Measurements from ENCODE around the gene CD68.

The CD68 gene

GRCh38 chr17:7556627-7557026 lies 22.8 kb upstream of the CD68 start:
- no peak for ATAC-seq (ENCODE audit: insufficient read depth, low read depth)
- Histone ChIP-seq H4K20me1 (ENCODE audit: insufficient read depth, low read length) (no peaks in the 10 kb centered on the region), H3K4me1 (ENCODE audit: insufficient read depth, low read length) (peaks cover 44% of the 10 kb centered on the region), H2AFZ (ENCODE audit: low read depth, low read length) (no peak overlapping the region), H3K36me3 (ENCODE audit: insufficient read depth, low read length) (no peaks in the 10 kb centered on the region), H3K9ac (ENCODE audit: low read depth, low read length) (no peak overlapping the region), H3K9me3 (ENCODE audit: insufficient read depth, low read length, severe bottlenecking) (no peaks in the 10 kb centered on the region), H3K27me3 (ENCODE audit: insufficient read depth, low read length, poor library complexity) (no peaks in the 10 kb centered on the region), H3K4me2 (ENCODE audit: insufficient read depth, low read length) (no peak overlapping the region), H3K27ac (ENCODE audit: low read length) (no peak overlapping the region), H3K79me2 (ENCODE audit: insufficient read depth, low read length) (peaks cover 11% of the 10 kb centered on the region; the same call in 1 of the 2 replicates), H3K4me3 (ENCODE audit: low read depth in 1 of 2, low read length in 2 of 2) (no peak overlapping the region)
- DNase-seq = no peak
- TF ChIP-seq EZH2 (IDR thresholded peaks at IDR 0.05; ENCODE audit: borderline replicate concordance, low read depth, low read length, severe bottlenecking) = no peak
- no peak for TF ChIP-seq CTCF (IDR thresholded peaks at IDR 0.05; ENCODE audit: borderline replicate concordance, extremely low read depth, low read length, poor library complexity, severe bottlenecking)

GRCh38 chr17:7557147-7557764 lies 22.2 kb upstream of the CD68 start:
- Histone ChIP-seq H3K9me3 (ENCODE audit: insufficient read depth, low read length, severe bottlenecking) (no peaks in the 10 kb centered on the region), H3K4me2 (ENCODE audit: insufficient read depth, low read length) (no peak overlapping the region), H3K4me3 (ENCODE audit: low read depth in 1 of 2, low read length in 2 of 2) (no peak overlapping the region), H4K20me1 (ENCODE audit: insufficient read depth, low read length) (no peaks in the 10 kb centered on the region), H3K27me3 (ENCODE audit: insufficient read depth, low read length, poor library complexity) (no peaks in the 10 kb centered on the region), H3K36me3 (ENCODE audit: insufficient read depth, low read length) (no peaks in the 10 kb centered on the region), H3K4me1 (ENCODE audit: insufficient read depth, low read length) (peaks cover 38% of the 10 kb centered on the region), H2AFZ (ENCODE audit: low read depth, low read length) (no peak overlapping the region), H3K79me2 (ENCODE audit: insufficient read depth, low read length) (peaks cover 16% of the 10 kb centered on the region), H3K9ac (ENCODE audit: low read depth, low read length) (no peak overlapping the region), H3K27ac (ENCODE audit: low read length) (no peak overlapping the region)
- ATAC-seq (ENCODE audit: insufficient read depth, low read depth) (no peak), DNase-seq (no peak)
- TF ChIP-seq CTCF (IDR thresholded peaks at IDR 0.05; ENCODE audit: borderline replicate concordance, extremely low read depth, low read length, poor library complexity, severe bottlenecking) (no peak), EZH2 (IDR thresholded peaks at IDR 0.05; ENCODE audit: borderline replicate concordance, low read depth, low read length, severe bottlenecking) (no peak)

GRCh38 chr17:7557775-7558543 lies 21.5 kb upstream of the CD68 start:
- Histone ChIP-seq H3K27ac (ENCODE audit: low read length) (no peak overlapping the region), H3K79me2 (ENCODE audit: insufficient read depth, low read length) (peaks cover 23% of the 10 kb centered on the region), H4K20me1 (ENCODE audit: insufficient read depth, low read length) (peaks cover 1% of the 10 kb centered on the region; the same call in 1 of the 2 replicates), H3K4me1 (ENCODE audit: insufficient read depth, low read length) (peaks cover 37% of the 10 kb centered on the region), H3K9me3 (ENCODE audit: insufficient read depth, low read length, severe bottlenecking) (no peaks in the 10 kb centered on the region), H2AFZ (ENCODE audit: low read depth, low read length) (no peak overlapping the region), H3K36me3 (ENCODE audit: insufficient read depth, low read length) (peaks cover 4% of the 10 kb centered on the region), H3K4me2 (ENCODE audit: insufficient read depth, low read length) (no peak overlapping the region), H3K4me3 (ENCODE audit: low read depth in 1 of 2, low read length in 2 of 2) (no peak overlapping the region), H3K27me3 (ENCODE audit: insufficient read depth, low read length, poor library complexity) (no peaks in the 10 kb centered on the region), H3K9ac (ENCODE audit: low read depth, low read length) (no peak overlapping the region)
- ATAC-seq (ENCODE audit: insufficient read depth, low read depth) = no peak
- no peak for DNase-seq
- no peak for TF ChIP-seq CTCF (IDR thresholded peaks at IDR 0.05; ENCODE audit: borderline replicate concordance, extremely low read depth, low read length, poor library complexity, severe bottlenecking)
- TF ChIP-seq EZH2 (IDR thresholded peaks at IDR 0.05; ENCODE audit: borderline replicate concordance, low read depth, low read length, severe bottlenecking) = no peak
